Measurements from ENCODE around the gene PAK4.

- TF ChIP-seq MAX (IDR thresholded peaks at IDR 0.05) (no peak), USF1 (IDR thresholded peaks at IDR 0.05) (no peak), RAD21 (IDR thresholded peaks at IDR 0.05; ENCODE audit: low read depth) (no peak), TAF1 (IDR thresholded peaks at IDR 0.05; ENCODE audit: low read depth) (no peak)
These were observed 29.6 kb downstream of the PAK4 start for GRCh38 chr19:39155114-39155700.
